Limb (tissue), 2 donors: ENCODE data around the gene NBEA.
"Not testable (repeated sequence)": the region's sequence is repeated elsewhere in the genome, so short reads cannot be mapped to it uniquely, and the experiment has no call there.

Source experiments
- DNase-seq, 2 donors: peaks; one replicate each; pipeline ENCODE4 v3.0.0-alpha.2; 2016; ENCODE audit errors: extremely low spot score in 2 of 2

Gene NBEA

GRCh38 chr13:34959489-34959888 lies 17.4 kb downstream of the NBEA start:
- DNase-seq, result no peak

GRCh38 chr13:34964558-34964957 lies 22.5 kb downstream of the NBEA start:
- no peak for DNase-seq

GRCh38 chr13:34967851-34968562 lies 25.9 kb downstream of the NBEA start:
- DNase-seq, result no peak

- DNase-seq, result not testable (repeated sequence)
These were observed 27.5 kb downstream of the NBEA start for GRCh38 chr13:34969539-34969938.

- DNase-seq, result no peak
These were observed 28.9 kb downstream of the NBEA start for GRCh38 chr13:34970961-34971360.

- no peak for DNase-seq
These were observed 29.4 kb downstream of the NBEA start for GRCh38 chr13:34971473-34971872.

GRCh38 chr13:34985199-34985598 lies 43.1 kb downstream of the NBEA start:
- DNase-seq, result not testable (repeated sequence)

- DNase-seq, result no peak
These were observed 46.3 kb downstream of the NBEA start for GRCh38 chr13:34988330-34988791.

GRCh38 chr13:34990399-34991214 lies 48.5 kb downstream of the NBEA start:
- no peak for DNase-seq

GRCh38 chr13:34993470-34993869 lies 51.4 kb downstream of the NBEA start:
- no peak for DNase-seq

GRCh38 chr13:35003734-35004133 lies 61.7 kb downstream of the NBEA start:
- DNase-seq, result not testable (repeated sequence)

GRCh38 chr13:35005051-35005450 lies 63.0 kb downstream of the NBEA start:
- no peak for DNase-seq

GRCh38 chr13:35014606-35015213 lies 72.6 kb downstream of the NBEA start:
- DNase-seq, result peak in 1 of 2 donors; percentile 30

- no peak for DNase-seq
These were observed 74.5 kb downstream of the NBEA start for GRCh38 chr13:35016362-35017112.

GRCh38 chr13:35025314-35025713 lies 83.2 kb downstream of the NBEA start:
- DNase-seq, result no peak

- DNase-seq, result no peak
These were observed 86.3 kb downstream of the NBEA start for GRCh38 chr13:35028338-35028867.

GRCh38 chr13:35039012-35039411 lies 96.9 kb downstream of the NBEA start:
- no peak for DNase-seq

GRCh38 chr13:35046587-35046986 lies 104.5 kb downstream of the NBEA start:
- DNase-seq, result no peak

- DNase-seq, result no peak
These were observed 113.6 kb downstream of the NBEA start for GRCh38 chr13:35055705-35056104.

GRCh38 chr13:35057858-35058257 lies 115.8 kb downstream of the NBEA start:
- no peak for DNase-seq

- not testable (repeated sequence) for DNase-seq
These were observed 116.5 kb downstream of the NBEA start for GRCh38 chr13:35058585-35058984.
